ENCODE results near the gene CLDN5.
"Not testable (repeated sequence)": the region's sequence is repeated elsewhere in the genome, so short reads cannot be mapped to it uniquely, and the experiment has no call there.

The CLDN5 gene

GRCh38 chr22:19559324-19559811, 35.2 kb upstream of the CLDN5 start:
- Histone ChIP-seq H3K9me3 (ENCODE audit: control insufficient read depth, low read length) (no peaks in the 10 kb centered on the region), H3K4me3 (ENCODE audit: low read length) (no peak overlapping the region), H3K27me3 (ENCODE audit: control insufficient read depth, insufficient read depth, low read length) (no peaks in the 10 kb centered on the region), H3K9ac (ENCODE audit: low read length) (no peak overlapping the region), H3K36me3 (ENCODE audit: control insufficient read depth, insufficient read depth, low read length) (no peaks in the 10 kb centered on the region), H3K4me1 (ENCODE audit: control insufficient read depth, insufficient read depth, low read length) (peaks cover 3% of the 10 kb centered on the region)

DNA sequence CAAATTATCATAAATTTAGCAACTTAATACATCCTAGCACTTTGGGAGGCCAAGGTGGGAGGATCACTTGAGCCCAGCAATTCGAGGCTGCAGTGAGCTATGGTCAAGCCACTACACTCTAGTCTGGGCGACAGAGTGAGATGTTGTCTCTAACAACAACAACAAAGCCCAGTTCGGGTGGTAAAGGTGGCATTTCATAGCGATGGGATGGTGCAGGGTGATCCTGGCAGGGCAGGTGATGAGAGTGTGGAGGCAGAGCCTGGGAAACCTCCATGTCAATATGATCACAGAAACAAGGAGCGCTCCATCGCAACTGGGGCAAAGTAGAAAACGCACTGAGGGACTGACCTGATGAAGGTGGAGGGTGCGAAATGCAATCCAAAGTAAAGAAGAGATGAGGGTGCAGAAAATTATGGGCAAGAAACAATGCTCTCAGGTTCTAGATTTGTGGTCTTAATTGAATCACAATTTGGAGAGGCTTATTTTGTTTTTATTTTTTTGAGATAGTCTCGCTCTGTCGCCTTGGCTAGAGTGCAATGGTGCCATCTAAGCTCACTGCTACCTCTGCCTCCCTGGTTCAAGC, 32.8 kb upstream of the CLDN5 start:
- Histone ChIP-seq H3K4me1 (ENCODE audit: control insufficient read depth, insufficient read depth, low read length) (peaks cover 3% of the 10 kb centered on the region), H3K36me3 (ENCODE audit: control insufficient read depth, insufficient read depth, low read length) (no peaks in the 10 kb centered on the region), H3K27me3 (ENCODE audit: control insufficient read depth, insufficient read depth, low read length) (no peaks in the 10 kb centered on the region), H3K9me3 (ENCODE audit: control insufficient read depth, low read length) (no peaks in the 10 kb centered on the region), H3K9ac (ENCODE audit: low read length) (no peak overlapping the region), H3K4me3 (ENCODE audit: low read length) (no peak overlapping the region)

DNA sequence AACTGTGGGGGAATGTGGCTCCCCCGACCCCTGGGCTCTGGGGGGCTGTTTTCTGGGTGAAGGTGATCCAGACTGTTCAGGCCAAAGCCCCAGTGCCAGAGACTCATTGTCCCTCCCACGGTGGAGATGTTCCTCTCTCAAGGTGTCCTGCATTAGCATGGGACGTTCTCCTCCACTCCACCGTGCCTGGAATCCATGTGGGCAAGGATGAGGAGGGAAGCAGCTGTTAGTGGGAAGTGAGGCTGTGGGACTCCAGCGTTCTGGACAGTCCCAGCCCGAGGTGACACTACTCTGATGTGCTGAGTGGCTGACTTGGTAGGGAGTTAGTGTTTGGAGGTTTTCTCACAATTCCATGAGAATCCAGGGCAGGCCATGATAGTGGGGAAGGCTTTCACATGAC, 31.4 kb upstream of the CLDN5 start:
- Histone ChIP-seq H3K27me3 (ENCODE audit: control insufficient read depth, insufficient read depth, low read length) (no peaks in the 10 kb centered on the region), H3K36me3 (ENCODE audit: control insufficient read depth, insufficient read depth, low read length) (no peaks in the 10 kb centered on the region), H3K9me3 (ENCODE audit: control insufficient read depth, low read length) (no peaks in the 10 kb centered on the region), H3K4me1 (ENCODE audit: control insufficient read depth, insufficient read depth, low read length) (peaks cover 3% of the 10 kb centered on the region), H3K4me3 (ENCODE audit: low read length) (no peak overlapping the region), H3K9ac (ENCODE audit: low read length) (no peak overlapping the region)

GRCh38 chr22:19554834-19555404, 30.7 kb upstream of the CLDN5 start:
- no peaks in the 10 kb centered on the region for H3K9me3 ChIP-seq (ENCODE audit: control insufficient read depth, low read length)
- H3K4me3 ChIP-seq (ENCODE audit: low read length), result no peak overlapping the region
- no peaks in the 10 kb centered on the region for H3K36me3 ChIP-seq (ENCODE audit: control insufficient read depth, insufficient read depth, low read length)
- H3K27me3 ChIP-seq (ENCODE audit: control insufficient read depth, insufficient read depth, low read length), result no peaks in the 10 kb centered on the region
- H3K4me1 ChIP-seq (ENCODE audit: control insufficient read depth, insufficient read depth, low read length), result peaks cover 3% of the 10 kb centered on the region
- H3K9ac ChIP-seq (ENCODE audit: low read length), result no peak overlapping the region

DNA sequence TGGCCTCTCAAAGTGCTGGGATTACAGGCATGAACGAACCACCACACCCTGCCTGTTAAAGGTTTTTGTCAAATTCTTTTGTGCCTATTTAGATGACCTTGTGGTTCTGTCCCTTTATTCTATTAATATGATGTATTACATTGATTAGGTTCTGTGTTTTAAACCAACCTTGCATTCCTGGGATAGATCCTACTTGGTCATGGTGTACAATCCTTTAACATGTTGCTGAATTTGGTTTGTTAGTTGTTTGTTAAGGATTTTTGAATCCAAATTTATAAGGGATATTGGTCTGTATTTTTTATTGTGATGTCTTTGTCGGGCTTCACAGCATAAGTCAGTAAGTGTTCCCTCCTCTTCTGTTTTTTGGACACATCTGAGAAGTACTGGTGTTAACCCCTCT, 29.0 kb upstream of the CLDN5 start:
- Histone ChIP-seq H3K27me3 (ENCODE audit: control insufficient read depth, insufficient read depth, low read length) (no peaks in the 10 kb centered on the region), H3K4me1 (ENCODE audit: control insufficient read depth, insufficient read depth, low read length) (peaks cover 3% of the 10 kb centered on the region), H3K9ac (ENCODE audit: low read length) (no peak overlapping the region), H3K4me3 (ENCODE audit: low read length) (no peak overlapping the region), H3K36me3 (ENCODE audit: control insufficient read depth, insufficient read depth, low read length) (no peaks in the 10 kb centered on the region), H3K9me3 (ENCODE audit: control insufficient read depth, low read length) (no peaks in the 10 kb centered on the region)

DNA sequence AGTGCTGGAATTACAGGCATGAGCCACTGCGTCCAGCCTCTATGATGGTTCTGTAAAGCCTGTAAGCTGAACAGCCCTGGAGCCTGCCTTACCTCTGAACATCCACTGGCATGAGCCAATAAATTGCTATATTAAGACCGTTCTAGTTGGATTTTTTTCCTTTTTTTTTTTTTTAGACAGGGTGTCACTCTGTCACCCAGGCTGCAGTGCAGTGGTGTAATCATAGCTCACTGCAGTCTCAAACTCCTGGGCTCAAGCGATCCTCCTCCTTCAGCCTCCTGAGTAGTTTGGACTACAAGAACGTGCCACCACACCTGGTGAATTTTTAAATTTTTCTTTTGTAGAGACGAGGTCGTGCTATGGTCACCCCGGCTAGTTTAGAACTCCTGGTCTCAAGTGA, 26.2 kb upstream of the CLDN5 start:
- Histone ChIP-seq H3K4me3 (ENCODE audit: low read length) (no peak overlapping the region), H3K4me1 (ENCODE audit: control insufficient read depth, insufficient read depth, low read length) (peaks cover 3% of the 10 kb centered on the region), H3K9me3 (ENCODE audit: control insufficient read depth, low read length) (no peaks in the 10 kb centered on the region), H3K27me3 (ENCODE audit: control insufficient read depth, insufficient read depth, low read length) (no peaks in the 10 kb centered on the region), H3K36me3 (ENCODE audit: control insufficient read depth, insufficient read depth, low read length) (no peaks in the 10 kb centered on the region), H3K9ac (ENCODE audit: low read length) (no peak overlapping the region)

GRCh38 chr22:19549428-19549827, 25.2 kb upstream of the CLDN5 start:
- no peaks in the 10 kb centered on the region for H3K36me3 ChIP-seq (ENCODE audit: control insufficient read depth, insufficient read depth, low read length)
- no peaks in the 10 kb centered on the region for H3K27me3 ChIP-seq (ENCODE audit: control insufficient read depth, insufficient read depth, low read length)
- no peaks in the 10 kb centered on the region for H3K9me3 ChIP-seq (ENCODE audit: control insufficient read depth, low read length)
- peaks cover 5% of the 10 kb centered on the region for H3K4me1 ChIP-seq (ENCODE audit: control insufficient read depth, insufficient read depth, low read length)
- H3K9ac ChIP-seq (ENCODE audit: low read length), result no peak overlapping the region
- no peak overlapping the region for H3K4me3 ChIP-seq (ENCODE audit: low read length)

GRCh38 chr22:19548964-19549363, 24.8 kb upstream of the CLDN5 start:
- Histone ChIP-seq H3K9ac (ENCODE audit: low read length) (no peak overlapping the region), H3K4me3 (ENCODE audit: low read length) (no peak overlapping the region), H3K4me1 (ENCODE audit: control insufficient read depth, insufficient read depth, low read length) (peaks cover 9% of the 10 kb centered on the region), H3K36me3 (ENCODE audit: control insufficient read depth, insufficient read depth, low read length) (no peaks in the 10 kb centered on the region), H3K27me3 (ENCODE audit: control insufficient read depth, insufficient read depth, low read length) (no peaks in the 10 kb centered on the region), H3K9me3 (ENCODE audit: control insufficient read depth, low read length) (no peaks in the 10 kb centered on the region)

- H3K4me3 ChIP-seq (ENCODE audit: low read length); H3K9me3 ChIP-seq (ENCODE audit: control insufficient read depth, low read length); H3K36me3 ChIP-seq (ENCODE audit: control insufficient read depth, insufficient read depth, low read length); H3K9ac ChIP-seq (ENCODE audit: low read length); H3K27me3 ChIP-seq (ENCODE audit: control insufficient read depth, insufficient read depth, low read length): not testable (repeated sequence)
- peaks cover 15% of the 10 kb centered on the region for H3K4me1 ChIP-seq (ENCODE audit: control insufficient read depth, insufficient read depth, low read length)
Measured at GRCh38 chr22:19548427-19548826, 24.2 kb upstream of the CLDN5 start.

- Histone ChIP-seq H3K4me3 (ENCODE audit: low read length) (no peak overlapping the region), H3K27me3 (ENCODE audit: control insufficient read depth, insufficient read depth, low read length) (no peaks in the 10 kb centered on the region), H3K9me3 (ENCODE audit: control insufficient read depth, low read length) (no peaks in the 10 kb centered on the region), H3K36me3 (ENCODE audit: control insufficient read depth, insufficient read depth, low read length) (no peaks in the 10 kb centered on the region), H3K4me1 (ENCODE audit: control insufficient read depth, insufficient read depth, low read length) (peaks cover 16% of the 10 kb centered on the region), H3K9ac (ENCODE audit: low read length) (no peak overlapping the region)
Measured at GRCh38 chr22:19547620-19548019, 23.4 kb upstream of the CLDN5 start.

- Histone ChIP-seq H3K9me3 (ENCODE audit: control insufficient read depth, low read length) (no peaks in the 10 kb centered on the region), H3K4me1 (ENCODE audit: control insufficient read depth, insufficient read depth, low read length) (peaks cover 16% of the 10 kb centered on the region), H3K36me3 (ENCODE audit: control insufficient read depth, insufficient read depth, low read length) (no peaks in the 10 kb centered on the region), H3K9ac (ENCODE audit: low read length) (no peak overlapping the region), H3K4me3 (ENCODE audit: low read length) (no peak overlapping the region), H3K27me3 (ENCODE audit: control insufficient read depth, insufficient read depth, low read length) (no peaks in the 10 kb centered on the region)
Measured at GRCh38 chr22:19546680-19547079, 22.5 kb upstream of the CLDN5 start.

- Histone ChIP-seq H3K36me3 (ENCODE audit: control insufficient read depth, insufficient read depth, low read length) (no peaks in the 10 kb centered on the region), H3K4me1 (ENCODE audit: control insufficient read depth, insufficient read depth, low read length) (peaks cover 16% of the 10 kb centered on the region), H3K27me3 (ENCODE audit: control insufficient read depth, insufficient read depth, low read length) (no peaks in the 10 kb centered on the region), H3K9me3 (ENCODE audit: control insufficient read depth, low read length) (no peaks in the 10 kb centered on the region), H3K9ac (ENCODE audit: low read length) (no peak overlapping the region), H3K4me3 (ENCODE audit: low read length) (no peak overlapping the region)
Measured at GRCh38 chr22:19545935-19546207, 21.7 kb upstream of the CLDN5 start.
